ENCODE measurements around the gene NAT9.

Gene NAT9

GRCh38 chr17:74778960-74779359 is 2.8 kb upstream of the NAT9 start:
- no peak for DNase-seq

GRCh38 chr17:74777901-74778515 is 1.9 kb upstream of the NAT9 start:
- no peak for DNase-seq

- no peak for DNase-seq
These were observed 845 bp upstream of the NAT9 start for GRCh38 chr17:74776990-74777389.

GRCh38 chr17:74775409-74776043 is 619 bp downstream of the NAT9 start:
- DNase-seq: no peak

- no peak for DNase-seq
These were observed 2.3 kb downstream of the NAT9 start for GRCh38 chr17:74773871-74774286.

- no peak for DNase-seq
These were observed 2.7 kb downstream of the NAT9 start for GRCh38 chr17:74773414-74773813.

- no peak for DNase-seq
These were observed 4.1 kb downstream of the NAT9 start for GRCh38 chr17:74772053-74772452.

- DNase-seq: no peak
These were observed 4.7 kb downstream of the NAT9 start for GRCh38 chr17:74771319-74771914.

GRCh38 chr17:74770498-74771318 is 5.4 kb downstream of the NAT9 start:
- DNase-seq: peak; percentile 78 to 80

- peak in 1 of 2 experiments; percentile 19 for DNase-seq
These were observed 6.2 kb downstream of the NAT9 start for GRCh38 chr17:74769856-74770497.

GRCh38 chr17:74769266-74769855 is 6.8 kb downstream of the NAT9 start:
- no peak for DNase-seq

- no peak for DNase-seq
These were observed 7.4 kb downstream of the NAT9 start for GRCh38 chr17:74768763-74769114.

GRCh38 chr17:74768069-74768762 is 7.9 kb downstream of the NAT9 start:
- no peak for DNase-seq

- DNase-seq: no peak
These were observed 9.0 kb downstream of the NAT9 start for GRCh38 chr17:74767111-74767516.

- no peak for DNase-seq
These were observed 9.7 kb downstream of the NAT9 start for GRCh38 chr17:74766413-74766812.

GRCh38 chr17:74764751-74765286 is 11.3 kb downstream of the NAT9 start:
- no peak for DNase-seq

- no peak for DNase-seq
These were observed 12.4 kb downstream of the NAT9 start for GRCh38 chr17:74763565-74764387.

- DNase-seq: no peak
These were observed 14.2 kb downstream of the NAT9 start for GRCh38 chr17:74761931-74762330.

- DNase-seq: no peak
These were observed 14.7 kb downstream of the NAT9 start for GRCh38 chr17:74761419-74761818.

GRCh38 chr17:74760404-74761105 is 15.6 kb downstream of the NAT9 start:
- no peak for DNase-seq

All from activated T-cell treated with anti-CD3 and anti-CD28 coated beads, Interleukin-2, amount 50 U/mL, for 48 hours (primary cell).